HCT116 (cell line): Measurements from ENCODE around the gene ZBED6. TPM values are rescaled to one million over a fixed set of nuclear protein-coding genes. Genes with fewer than 3 reads are reported as not detected.

Experiments
- ATAC-seq: fragments of 200-7000 bp; cut with Tn5 transposase; 2 replicates; pipeline ENCODE4 v1.9.1; 2020; ENCODE audit warnings: mild to moderate bottlenecking, moderate library complexity
- BruUV-seq: library from RNA; stranded (reverse); fragments of 400-500 nt; replicated peaks from 2 replicates; lab custom pipeline; 2021; lab: Mats Ljungman, UMichigan
- CTCF ChIA-PET: fragments of 300-600 bp; sonication (Branson Sonifier 250); formaldehyde crosslinking; loops from one replicate; lab custom pipeline; 2021; ENCODE audit warnings: antibody characterized with exemption; lab: Charles Lee
- POLR2A ChIA-PET: fragments of 300-600, 350-600 bp; sonication (Branson Sonifier 250); formaldehyde crosslinking; loops from one replicate; lab custom pipeline; 2021; ENCODE audit warnings: antibody characterized with exemption; lab: Charles Lee
- RAD21 ChIA-PET, 2 experiments: fragments of 300-600 bp; sonication (Branson Sonifier 250); formaldehyde crosslinking; loops; one replicate each; lab custom pipeline; 2023; ENCODE audit warnings: low total read pairs in 2 of 2; ENCODE audit not compliant: uncharacterized antibody in 2 of 2, unreplicated experiment in 2 of 2, low non-redundant PET in 1 of 2; lab: Charles Lee
- DNase-seq: peaks from one replicate; pipeline ENCODE4 v3.0.0-alpha.2; 2010; ENCODE audit warnings: low read depth, low spot score
- H2AFZ ChIP-seq: fragments of 200-600 bp; shearing (Covaris generic), sonication (generic); 2 replicates; pipeline ENCODE4 v1.6.1; 2017; ENCODE audit warnings: low read depth, mixed run types, mixed read lengths, antibody characterized with exemption, low read length; ENCODE audit not compliant: poor library complexity, severe bottlenecking
- H3K27ac ChIP-seq: 2 replicates; pipeline ENCODE4 v1.5.1; 2012; ENCODE audit warnings: low read depth, low read length
- H3K27me3 ChIP-seq: fragments of 200-600 bp; sonication (generic); 2 replicates; pipeline ENCODE4 v1.6.1; 2016; ENCODE audit warnings: mixed run types, low read length, mixed read lengths; ENCODE audit not compliant: insufficient read depth
- H3K36me3 ChIP-seq, 2 experiments: fragments of 200-500 bp in 1 of 2; fragments of 200-600 bp in 1 of 2; sonication (Bioruptor generic) in 1 of 2; sonication (generic) in 1 of 2; 2 replicates each; pipeline versions ENCODE4 v1.5.1 to v1.6.1; 2014 to 2016; ENCODE audit warnings: low read length in 2 of 2, inconsistent platforms in 1 of 2, mixed read lengths in 1 of 2, mixed run types in 1 of 2; ENCODE audit not compliant: insufficient read depth in 2 of 2, control insufficient read depth in 1 of 2
- H3K4me1 ChIP-seq, 2 experiments: fragments of 200-600 bp in 1 of 2; sonication (generic) in 1 of 2; 2 replicates each; pipeline versions ENCODE4 v1.5.1 to v1.6.1; 2012 to 2017; ENCODE audit warnings: low read length in 2 of 2, inconsistent platforms in 1 of 2, mild to moderate bottlenecking in 1 of 2, mixed read lengths in 1 of 2, mixed run types in 1 of 2, moderate library complexity in 1 of 2; ENCODE audit not compliant: insufficient read depth in 2 of 2, control insufficient read depth in 1 of 2
- H3K4me2 ChIP-seq: fragments of 200-600 bp; sonication (generic); 2 replicates; pipeline ENCODE4 v1.6.1; 2017; ENCODE audit warnings: mixed run types, low read length, mixed read lengths
- H3K4me3 ChIP-seq, 2 experiments: fragments of 200-600 bp in 1 of 2; sonication (generic) in 1 of 2; replicated peaks in 1 of 2; 2 replicates each; pipeline ENCODE4 v1.5.1; 2011 to 2016; ENCODE audit warnings: low read length in 2 of 2, control low read depth in 1 of 2, low read depth in 1 of 2, mild to moderate bottlenecking in 1 of 2, mixed read lengths in 1 of 2, mixed run types in 1 of 2
- H3K79me2 ChIP-seq: fragments of 200-600 bp; sonication (generic); 2 replicates; pipeline ENCODE4 v1.6.1; 2017; ENCODE audit warnings: mild to moderate bottlenecking, mixed run types, low read length, moderate library complexity, mixed read lengths; ENCODE audit not compliant: insufficient read depth
- H3K9ac ChIP-seq: fragments of 200-600 bp; sonication (generic); 2 replicates; pipeline ENCODE4 v1.6.1; 2016; ENCODE audit warnings: low read length, mixed read lengths
- H3K9me2 ChIP-seq: fragments of 200-600 bp; sonication (generic), shearing (Covaris generic); 2 replicates; pipeline ENCODE4 v1.6.1; 2017; ENCODE audit warnings: mixed run types, mild to moderate bottlenecking, moderate library complexity; ENCODE audit not compliant: insufficient read depth
- H3K9me3 ChIP-seq, 2 experiments: fragments of 200-500 bp in 1 of 2; fragments of 200-600 bp in 1 of 2; sonication (Bioruptor generic) in 1 of 2; sonication (generic) in 1 of 2; 2 replicates each; pipeline ENCODE4 v1.6.1; 2014 to 2017; ENCODE audit warnings: low read length in 2 of 2, mixed read lengths in 2 of 2, inconsistent platforms in 1 of 2, low read depth in 1 of 2, mild to moderate bottlenecking in 1 of 2, mixed run types in 1 of 2, moderate library complexity in 1 of 2; ENCODE audit not compliant: control insufficient read depth in 1 of 2, insufficient read depth in 1 of 2
- H4K20me1 ChIP-seq: fragments of 200-600 bp; sonication (generic), shearing (Covaris generic); 2 replicates; pipeline ENCODE4 v1.6.1; 2017; ENCODE audit warnings: mixed run types, mild to moderate bottlenecking, moderate library complexity; ENCODE audit not compliant: insufficient read depth
- ATF3 ChIP-seq: IDR thresholded peaks from 2 replicates; pipeline ENCODE4 v1.6.1; 2012
- CBX3 ChIP-seq: IDR thresholded peaks from 2 replicates; pipeline ENCODE4 v1.6.1; 2012; ENCODE audit warnings: low read depth
- CTCF ChIP-seq, 3 experiments: fragments of 200-600 bp in 1 of 3; sonication (generic) in 1 of 3; IDR thresholded peaks in 2 of 3; conservative IDR thresholded peaks in 1 of 3; 2 replicates each; pipeline ENCODE4 v1.5.1; 2012 to 2017; ENCODE audit warnings: low read depth in 2 of 3, low read length in 2 of 3, antibody characterized with exemption in 1 of 3, borderline replicate concordance in 1 of 3, control low read depth in 1 of 3, mild to moderate bottlenecking in 1 of 3, mixed read lengths in 1 of 3, mixed run types in 1 of 3, moderate library complexity in 1 of 3; ENCODE audit not compliant: insufficient read depth in 1 of 3
- ELF1 ChIP-seq: IDR thresholded peaks from 2 replicates; pipeline ENCODE4 v1.6.1; 2012; ENCODE audit warnings: low read depth, borderline replicate concordance
- EZH2phosphoT487 ChIP-seq: fragments of 200-600 bp; IDR thresholded peaks from 2 replicates; pipeline ENCODE4 v1.6.1; 2018; ENCODE audit warnings: antibody characterized with exemption, borderline replicate concordance
- JUND ChIP-seq: IDR thresholded peaks from 2 replicates; pipeline ENCODE4 v1.6.1; 2012
- MAX ChIP-seq: IDR thresholded peaks from 2 replicates; pipeline ENCODE4 v1.6.1; 2012
- POLR2A ChIP-seq: IDR thresholded peaks from 2 replicates; pipeline ENCODE4 v1.7.0; 2011; ENCODE audit warnings: borderline replicate concordance; ENCODE audit not compliant: insufficient read depth, insufficient read length; ENCODE audit errors: extremely low read depth
- RAD21 ChIP-seq: IDR thresholded peaks from 2 replicates; pipeline ENCODE4 v1.6.1; 2012; ENCODE audit warnings: low read depth, mild to moderate bottlenecking
- REST ChIP-seq: IDR thresholded peaks from 2 replicates; pipeline ENCODE4 v1.6.1; 2012; ENCODE audit warnings: low read depth
- SIN3A ChIP-seq: IDR thresholded peaks from 2 replicates; pipeline ENCODE4 v1.6.1; 2012; ENCODE audit warnings: low read depth
- SP1 ChIP-seq: IDR thresholded peaks from 2 replicates; pipeline ENCODE4 v1.6.1; 2012; ENCODE audit warnings: low read depth
- TCF7L2 ChIP-seq: IDR thresholded peaks from 2 replicates; pipeline ENCODE4 v1.7.0; 2011; ENCODE audit warnings: borderline replicate concordance, inconsistent platforms; ENCODE audit not compliant: insufficient read depth, insufficient read length; ENCODE audit errors: extremely low read depth
- YY1 ChIP-seq: IDR thresholded peaks from 2 replicates; pipeline ENCODE4 v1.6.1; 2011; ENCODE audit warnings: low read length, low read depth, moderate library complexity, mild to moderate bottlenecking; ENCODE audit not compliant: insufficient replicate concordance; ENCODE audit errors: extremely low read depth
- intact Hi-C: fragments of 100-400 bp; cut with micrococcal nuclease; formaldehyde crosslinking; loops from 2 replicates; pipeline ENCODE4 v1.10.0; 2022
- total RNA-seq: library from RNA; stranded (reverse); gene quantifications from one replicate; pipeline ENCODE4 v1.2.1, GENCODE V29; 2021; ENCODE audit not compliant: unreplicated experiment

Gene ZBED6
- total RNA-seq, 1 experiment from 2014 or later: 26.9 TPM

- Histone ChIP-seq H3K9me2 (no peaks in the 10 kb centered on the region), H3K9me3 (no peaks in the 10 kb centered on the region), H3K4me2 (no peak overlapping the region), H3K27me3 (no peaks in the 10 kb centered on the region), H3K4me1 (peaks cover 5 to 31% of the 10 kb centered on the region in 2 experiments), H3K36me3 (no peaks in the 10 kb centered on the region), H3K4me3 (no peak overlapping the region), H3K27ac (no peak overlapping the region), H3K79me2 (no peaks in the 10 kb centered on the region), H4K20me1 (no peaks in the 10 kb centered on the region), H3K9ac (no peak overlapping the region), H2AFZ (no peak overlapping the region)
- intact Hi-C loops: no loop called here
- no TSS peak for BruUV-seq
- RAD21 ChIA-PET: no interaction called here
- POLR2A ChIA-PET: no interaction called here
- ATAC-seq: no peak
- CTCF ChIA-PET: no interaction called here
- TF ChIP-seq CBX3 (no peak), YY1 (no peak)
- no peak for DNase-seq
These were observed 5.5 kb upstream of the ZBED6 start for GRCh38 chr1:203789966-203790365.

GRCh38 chr1:203791498-203791897 lies 3.9 kb upstream of the ZBED6 start:
- POLR2A ChIA-PET: interaction anchor here (0.5 kb wide), 1 partner anchor 8 kb away, joined by 3 read pairs; no protein-coding TSS in a partner anchor
- CTCF ChIA-PET: no interaction called here
- BruUV-seq: no TSS peak
- TF ChIP-seq YY1: no peak
- no peak for TF ChIP-seq EZH2phosphoT487
- no peak for TF ChIP-seq ATF3
- no peak for TF ChIP-seq CBX3
- TF ChIP-seq RAD21: no peak
- TF ChIP-seq REST: no peak
- TF ChIP-seq MAX: no peak
- TF ChIP-seq POLR2A: no peak
- no peak for TF ChIP-seq SP1
- TF ChIP-seq CTCF (IDR thresholded peaks at IDR 0.05 in 2 of 3, conservative IDR thresholded peaks at IDR 0.05 in 1 of 3; ENCODE audit: borderline replicate concordance in 1 of 3, insufficient read depth in 1 of 3, low read depth in 2 of 3, low read length in 2 of 3): no peak
- TF ChIP-seq SIN3A: no peak
- no peak for TF ChIP-seq JUND
- TF ChIP-seq ELF1: no peak
- TF ChIP-seq TCF7L2: no peak

More at GRCh38 chr1:203791498-203791897, 3.9 kb upstream of the ZBED6 start:
- H3K4me1 ChIP-seq: peaks cover 9 to 36% of the 10 kb centered on the region in 2 experiments
- intact Hi-C loops: no loop called here
- no peaks in the 10 kb centered on the region for H3K36me3 ChIP-seq
- H3K9me3 ChIP-seq: no peaks in the 10 kb centered on the region
- H3K79me2 ChIP-seq: peaks cover 6% of the 10 kb centered on the region
- DNase-seq (no peak), ATAC-seq (no peak)
- H2AFZ ChIP-seq: peak overlapping the region; percentile 7
- no peaks in the 10 kb centered on the region for H4K20me1 ChIP-seq
- no peak overlapping the region for H3K9ac ChIP-seq
- H3K27me3 ChIP-seq: no peaks in the 10 kb centered on the region
- no peak overlapping the region for H3K4me2 ChIP-seq
- H3K9me2 ChIP-seq: no peaks in the 10 kb centered on the region
- no peak overlapping the region for H3K4me3 ChIP-seq
- RAD21 ChIA-PET: no interaction called here
- no peak overlapping the region for H3K27ac ChIP-seq
